Activated naive CD8-positive, alpha-beta T cell treated with anti-CD3 and anti-CD28 coated beads, Interleukin-2, amount 10 ng/mL, durations not matched to agents 7 days and 5 days (primary cell): Measurements from ENCODE around the gene NUP62CL. TPM values are rescaled to one million over a fixed set of nuclear protein-coding genes. Genes with fewer than 3 reads are reported as not detected.
"Not testable (repeated sequence)": the region's sequence is repeated elsewhere in the genome, so short reads cannot be mapped to it uniquely, and the experiment has no call there.

Experiments used
- ATAC-seq: fragments of 150-1000 bp; cut with Tn5 transposase; one replicate; pipeline ENCODE4 v1.10.0; 2021; ENCODE audit warnings: low read depth, moderate library complexity
- POLR2A ChIA-PET: fragments of 350-600 bp; sonication (Branson Sonifier 250); formaldehyde crosslinking; loops from one replicate; lab custom pipeline; 2021; ENCODE audit warnings: antibody characterized with exemption; lab: Charles Lee
- DNase-seq: peaks from one replicate; pipeline ENCODE4 v3.0.0; 2021
- H3K27ac Mint-ChIP-seq: one replicate; pipeline ENCODE4 v1.8.0; 2022; ENCODE audit warnings: mild to moderate bottlenecking, mixed read lengths
- H3K27me3 Mint-ChIP-seq: one replicate; pipeline ENCODE4 v1.8.0; 2022; ENCODE audit warnings: mild to moderate bottlenecking, moderate library complexity, mixed read lengths
- H3K36me3 Mint-ChIP-seq: one replicate; pipeline ENCODE4 v1.8.0; 2021; ENCODE audit warnings: mild to moderate bottlenecking, mixed read lengths
- H3K4me1 Mint-ChIP-seq: one replicate; pipeline ENCODE4 v1.8.0; 2021; ENCODE audit warnings: mixed read lengths
- H3K4me3 Mint-ChIP-seq: one replicate; pipeline ENCODE4 v1.8.0; 2022; ENCODE audit warnings: mild to moderate bottlenecking, moderate library complexity, mixed read lengths
- H3K9me3 Mint-ChIP-seq: one replicate; pipeline ENCODE4 v1.8.0; 2021; ENCODE audit warnings: mixed read lengths
- total RNA-seq, 2 experiments: library from RNA; stranded (reverse); gene quantifications; one replicate each; pipeline ENCODE4 v1.2.3, GENCODE V29; 2021

Gene NUP62CL
- total RNA-seq: 1 to 10 TPM; 1.8 to 3.5 TPM

- no peaks in the 10 kb centered on the region for H3K36me3 Mint-ChIP-seq
- H3K27ac Mint-ChIP-seq: peak within 1 kb of the TSS; percentile 70
- POLR2A ChIA-PET: interaction anchor here (0.9 kb wide), 1 partner anchor 88 kb away, joined by 3 read pairs; the partner anchor contains the start of gene RBM41
- peak within 1 kb of the TSS; percentile 87 for H3K4me3 Mint-ChIP-seq
- peaks cover 3% of the 10 kb centered on the region for H3K27me3 Mint-ChIP-seq
- peak; percentile 59 for DNase-seq
- ATAC-seq: peak; percentile 89
- peaks cover 5% of the 10 kb centered on the region for H3K4me1 Mint-ChIP-seq
- H3K9me3 Mint-ChIP-seq: no peaks in the 10 kb centered on the region
Measured at GRCh38 chrX:107205770-107206696, at the start of gene NUP62CL, which contains the start of gene DNAAF6. TSS of gene NUP62CL (minus strand) at chrX:107206433. CDS start at chrX:107175146, 31,287 bp downstream. TSS of gene DNAAF6 (plus strand) at chrX:107206611. CDS start at chrX:107212876, 6,265 bp downstream.

GRCh38 chrX:107228486-107228819 is 22.2 kb upstream of the NUP62CL start:
- no peak overlapping the region for H3K27ac Mint-ChIP-seq
- POLR2A ChIA-PET: no interaction called here
- H3K27me3 Mint-ChIP-seq: no peaks in the 10 kb centered on the region
- no peaks in the 10 kb centered on the region for H3K4me1 Mint-ChIP-seq
- ATAC-seq: no peak
- no peak overlapping the region for H3K4me3 Mint-ChIP-seq
- no peaks in the 10 kb centered on the region for H3K36me3 Mint-ChIP-seq
- no peaks in the 10 kb centered on the region for H3K9me3 Mint-ChIP-seq
- no peak for DNase-seq

DNA sequence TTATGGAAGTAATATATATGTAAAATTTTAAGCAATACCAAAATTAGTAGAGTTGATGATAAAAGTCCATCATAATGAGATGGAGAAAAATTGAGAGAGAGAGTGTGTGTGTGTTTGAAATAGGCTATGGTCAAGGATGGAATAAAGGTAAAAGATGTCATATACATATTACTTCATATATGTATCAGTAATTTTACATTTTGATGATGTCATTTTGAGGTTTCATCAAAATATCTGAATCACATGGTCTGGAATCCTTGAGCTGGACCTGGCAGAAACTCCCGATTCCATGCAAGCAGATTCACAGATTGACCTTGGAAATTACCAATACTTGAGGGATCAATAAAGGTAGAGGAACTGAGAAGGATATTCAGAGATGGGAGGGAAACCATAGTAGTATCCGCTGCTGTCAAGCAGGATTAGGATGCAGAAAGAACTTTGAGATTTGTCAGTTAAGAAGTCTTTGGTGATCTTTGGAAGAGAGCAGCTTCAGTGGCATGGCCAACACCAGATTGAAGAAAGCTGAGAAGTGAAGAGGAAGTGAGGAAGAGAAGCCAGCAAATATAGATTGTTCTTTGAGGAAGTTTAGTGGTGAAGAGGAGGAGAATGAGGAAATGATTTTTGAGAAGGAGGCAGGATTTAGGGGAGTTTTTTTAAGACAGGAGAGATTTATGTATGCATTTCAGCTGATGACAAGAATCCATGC is 21.7 kb upstream of the NUP62CL start:
- H3K4me3 Mint-ChIP-seq: no peak overlapping the region
- no peaks in the 10 kb centered on the region for H3K36me3 Mint-ChIP-seq
- H3K27ac Mint-ChIP-seq: no peak overlapping the region
- DNase-seq (no peak), ATAC-seq (no peak)
- H3K4me1 Mint-ChIP-seq: no peaks in the 10 kb centered on the region
- H3K27me3 Mint-ChIP-seq: no peaks in the 10 kb centered on the region
- H3K9me3 Mint-ChIP-seq: no peaks in the 10 kb centered on the region
- POLR2A ChIA-PET: no interaction called here

- Mint-ChIP-seq H3K27ac (no peak overlapping the region), H3K27me3 (no peaks in the 10 kb centered on the region), H3K4me3 (no peak overlapping the region), H3K9me3 (no peaks in the 10 kb centered on the region), H3K36me3 (no peaks in the 10 kb centered on the region), H3K4me1 (no peaks in the 10 kb centered on the region)
- ATAC-seq (no peak), DNase-seq (no peak)
- POLR2A ChIA-PET: no interaction called here
Measured at GRCh38 chrX:107226757-107227156, 20.5 kb upstream of the NUP62CL start.

GRCh38 chrX:107213477-107213876 is 7.2 kb upstream of the NUP62CL start:
- Mint-ChIP-seq H3K27me3 (peaks cover 5% of the 10 kb centered on the region), H3K9me3 (no peaks in the 10 kb centered on the region), H3K27ac (no peak overlapping the region), H3K4me3 (no peak overlapping the region), H3K36me3 (no peaks in the 10 kb centered on the region), H3K4me1 (no peaks in the 10 kb centered on the region)
- POLR2A ChIA-PET: no interaction called here
- ATAC-seq (no peak), DNase-seq (no peak)

DNA sequence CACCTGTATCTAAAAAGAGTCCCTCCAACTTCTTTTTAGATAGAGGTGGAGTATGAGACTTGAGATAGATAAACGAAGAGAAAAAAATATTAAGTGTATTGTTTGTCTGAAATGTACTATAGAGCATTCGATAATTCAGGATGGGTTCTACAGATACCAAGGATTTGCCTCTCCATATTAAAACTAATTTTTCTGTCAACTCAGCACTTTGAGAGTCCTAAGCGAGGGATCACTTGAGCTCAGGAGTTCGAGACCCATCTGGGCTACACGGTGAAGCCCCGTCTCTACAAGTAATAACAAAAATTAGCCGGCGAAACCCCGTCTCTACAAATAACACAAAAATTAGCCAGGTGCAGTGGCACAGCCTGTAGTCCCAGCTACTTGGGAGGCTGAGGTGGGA is 1.7 kb upstream of the NUP62CL start:
- ATAC-seq: no peak
- H3K4me3 Mint-ChIP-seq: no peak overlapping the region
- no peak for DNase-seq
- POLR2A ChIA-PET: no interaction called here
- H3K27ac Mint-ChIP-seq: no peak overlapping the region
- H3K4me1 Mint-ChIP-seq: peaks cover 5% of the 10 kb centered on the region
- H3K36me3 Mint-ChIP-seq: no peaks in the 10 kb centered on the region
- H3K9me3 Mint-ChIP-seq: no peaks in the 10 kb centered on the region
- peaks cover 3% of the 10 kb centered on the region for H3K27me3 Mint-ChIP-seq

DNA sequence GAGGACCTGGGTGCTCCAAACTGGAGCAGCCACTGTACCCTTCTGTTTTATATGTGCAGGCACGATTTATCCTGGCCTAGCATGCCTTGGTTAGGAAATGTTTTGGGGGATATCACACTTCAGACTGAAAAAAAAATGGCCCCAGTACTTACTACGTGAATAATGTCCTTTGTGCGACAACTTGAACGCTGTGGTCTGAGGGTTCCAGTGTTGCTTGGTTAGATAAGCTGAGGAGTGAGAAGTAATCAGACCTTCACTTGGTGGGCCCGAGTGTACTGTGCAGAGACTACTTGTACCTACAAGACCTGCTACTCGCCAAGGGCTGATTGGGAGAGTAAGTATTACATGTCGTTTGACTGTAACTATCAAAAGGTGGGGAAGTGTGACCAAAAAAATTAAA is 856 bp upstream of the NUP62CL start:
- POLR2A ChIA-PET: no interaction called here
- no peaks in the 10 kb centered on the region for H3K9me3 Mint-ChIP-seq
- H3K27ac Mint-ChIP-seq: no peak overlapping the region
- peaks cover 5% of the 10 kb centered on the region for H3K4me1 Mint-ChIP-seq
- H3K27me3 Mint-ChIP-seq: peaks cover 3% of the 10 kb centered on the region
- no peak for ATAC-seq
- no peak overlapping the region for H3K4me3 Mint-ChIP-seq
- DNase-seq: no peak
- no peaks in the 10 kb centered on the region for H3K36me3 Mint-ChIP-seq

DNA sequence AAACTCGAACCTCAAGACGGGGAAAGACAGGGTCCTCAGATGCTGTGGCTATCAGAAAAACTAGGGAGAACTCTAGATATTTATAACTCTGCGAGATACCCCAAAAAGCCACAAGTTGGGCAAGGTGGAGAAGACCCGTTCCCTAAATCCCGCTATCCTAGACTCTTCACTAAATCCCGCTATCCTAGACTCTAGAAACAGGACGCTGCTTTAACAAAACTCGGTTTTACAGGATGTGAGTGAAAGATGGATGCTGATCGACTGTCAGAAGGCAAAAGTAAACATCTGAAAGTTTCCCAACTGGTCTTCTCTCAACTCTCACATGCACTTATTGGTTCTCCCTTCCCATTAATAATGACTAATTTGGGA is 448 bp upstream of the NUP62CL start:
- no peak overlapping the region for H3K27ac Mint-ChIP-seq
- peaks cover 3% of the 10 kb centered on the region for H3K27me3 Mint-ChIP-seq
- H3K4me3 Mint-ChIP-seq: peak overlapping the region; percentile 87
- ATAC-seq (no peak), DNase-seq (no peak)
- H3K36me3 Mint-ChIP-seq: no peaks in the 10 kb centered on the region
- POLR2A ChIA-PET: interaction anchor here (0.9 kb wide), 1 partner anchor 88 kb away, joined by 3 read pairs; the partner anchor contains the start of gene RBM41
- H3K9me3 Mint-ChIP-seq: no peaks in the 10 kb centered on the region
- peaks cover 5% of the 10 kb centered on the region for H3K4me1 Mint-ChIP-seq

- Mint-ChIP-seq H3K36me3 (no peaks in the 10 kb centered on the region), H3K4me1 (peaks cover 5% of the 10 kb centered on the region), H3K4me3 (no peak overlapping the region), H3K27ac (no peak overlapping the region), H3K27me3 (no peaks in the 10 kb centered on the region), H3K9me3 (no peaks in the 10 kb centered on the region)
- ATAC-seq: no peak
- POLR2A ChIA-PET: no interaction called here
- DNase-seq: no peak
Measured at GRCh38 chrX:107204068-107204605, 2.1 kb downstream of the NUP62CL start.

DNA sequence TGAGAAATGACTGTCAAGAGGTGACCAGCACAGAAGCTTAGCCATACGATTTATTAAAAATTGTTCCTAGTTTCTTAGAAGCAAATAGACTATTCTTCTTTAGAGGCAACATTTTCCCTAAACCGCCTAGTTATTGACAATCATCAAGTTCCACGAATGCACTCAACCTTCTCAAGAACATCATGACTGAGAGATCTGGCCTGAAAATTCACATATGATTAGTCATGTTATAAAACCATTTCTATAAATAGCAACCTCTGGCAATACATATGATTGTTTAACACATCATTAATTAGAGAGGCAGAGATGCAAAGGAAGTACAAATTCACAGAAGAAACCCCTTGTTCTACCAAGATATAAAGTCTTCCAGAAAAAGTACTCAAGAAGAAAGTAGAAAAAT is 6.7 kb downstream of the NUP62CL start:
- H3K9me3 Mint-ChIP-seq: no peaks in the 10 kb centered on the region
- no peaks in the 10 kb centered on the region for H3K27me3 Mint-ChIP-seq
- no peak overlapping the region for H3K27ac Mint-ChIP-seq
- no peaks in the 10 kb centered on the region for H3K4me1 Mint-ChIP-seq
- no peak overlapping the region for H3K4me3 Mint-ChIP-seq
- DNase-seq (no peak), ATAC-seq (no peak)
- POLR2A ChIA-PET: no interaction called here
- no peaks in the 10 kb centered on the region for H3K36me3 Mint-ChIP-seq

- ATAC-seq, H3K36me3 Mint-ChIP-seq, POLR2A ChIA-PET, DNase-seq, H3K27me3 Mint-ChIP-seq, H3K4me3 Mint-ChIP-seq, H3K9me3 Mint-ChIP-seq, H3K27ac Mint-ChIP-seq, H3K4me1 Mint-ChIP-seq: not testable (repeated sequence)
Measured at GRCh38 chrX:107198074-107198473, 8.2 kb downstream of the NUP62CL start.

GRCh38 chrX:107197319-107197718 is 8.9 kb downstream of the NUP62CL start:
- Mint-ChIP-seq H3K9me3 (no peaks in the 10 kb centered on the region), H3K27ac (no peak overlapping the region), H3K27me3 (no peaks in the 10 kb centered on the region), H3K4me1 (no peaks in the 10 kb centered on the region), H3K4me3 (no peak overlapping the region), H3K36me3 (no peaks in the 10 kb centered on the region)
- POLR2A ChIA-PET: no interaction called here
- ATAC-seq (no peak), DNase-seq (no peak)

DNA sequence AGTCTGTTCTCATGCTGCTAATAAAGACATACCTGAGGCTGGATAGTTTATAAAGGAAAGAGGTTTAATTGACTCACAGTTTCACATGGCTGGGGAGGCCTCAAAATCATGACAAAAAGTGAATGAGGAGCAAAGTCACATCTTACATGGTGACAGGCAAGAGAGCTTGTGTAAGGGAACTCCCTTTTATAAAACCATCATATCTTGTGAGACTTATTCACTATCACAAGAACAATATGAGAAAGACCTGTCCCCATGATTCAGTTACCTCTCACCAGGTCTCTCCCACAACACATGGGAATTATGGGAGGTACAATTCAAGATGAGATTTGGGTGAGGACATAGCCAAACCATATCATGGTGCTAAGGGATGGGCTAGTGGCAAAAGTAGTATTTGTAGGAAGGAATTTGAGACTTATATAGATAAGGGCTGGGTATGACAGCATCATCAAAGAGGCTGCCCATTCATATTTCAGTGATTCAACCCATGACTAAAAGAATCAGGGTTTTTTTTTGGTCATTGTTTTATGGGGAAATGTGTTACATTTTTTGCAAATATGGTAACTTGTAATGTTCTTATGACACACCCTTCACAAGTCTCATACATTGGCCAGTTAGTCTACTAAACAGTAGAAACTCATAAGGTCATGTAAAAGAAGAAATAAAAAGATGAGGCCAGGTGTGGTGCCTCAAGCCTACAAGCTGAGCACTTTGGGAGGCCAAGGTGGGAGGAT is 34.7 kb downstream of the NUP62CL start:
- Mint-ChIP-seq H3K4me1 (no peaks in the 10 kb centered on the region), H3K9me3 (no peaks in the 10 kb centered on the region), H3K36me3 (peaks cover 1% of the 10 kb centered on the region)

More for the DNA sequence above, 34.7 kb downstream of the NUP62CL start:
- no peak for DNase-seq
- no peaks in the 10 kb centered on the region for H3K27me3 Mint-ChIP-seq
- no peak overlapping the region for H3K27ac Mint-ChIP-seq
- POLR2A ChIA-PET: no interaction called here
- no peak for ATAC-seq
- no peak overlapping the region for H3K4me3 Mint-ChIP-seq
